SKM-1 treated with dmso at 0.1 percent for 144 hours (cell line): ENCODE measurements around the gene TXNRD1.
"Not testable (repeated sequence)": the region's sequence is repeated elsewhere in the genome, so short reads cannot be mapped to it uniquely, and the experiment has no call there.

Source experiments
- DNase-seq: peaks from one replicate; lab custom pipeline; 2025; ENCODE audit not compliant: unreplicated experiment; lab: John Stamatoyannopoulos, UW

TXNRD1 gene

GRCh38 chr12:104215638-104216297 is at the start of gene TXNRD1:
TSS of gene TXNRD1 (plus strand) at chr12:104215779. CDS start at chr12:104215803, 24 bp downstream.
- peak; percentile 43 for DNase-seq

GRCh38 chr12:104165801-104166200 is 49.8 kb upstream of the TXNRD1 start:
- DNase-seq = no peak

- DNase-seq = no peak
Measured at GRCh38 chr12:104166465-104166864, 49.1 kb upstream of the TXNRD1 start.

GRCh38 chr12:104167519-104168458 is 47.8 kb upstream of the TXNRD1 start:
- DNase-seq = no peak

- DNase-seq = no peak
Measured at GRCh38 chr12:104168596-104168995, 47.0 kb upstream of the TXNRD1 start.

GRCh38 chr12:104171785-104172569 is 43.6 kb upstream of the TXNRD1 start:
- DNase-seq = no peak

- DNase-seq = no peak
Measured at GRCh38 chr12:104172570-104172947, 43.0 kb upstream of the TXNRD1 start.

GRCh38 chr12:104173804-104174203 is 41.8 kb upstream of the TXNRD1 start:
- not testable (repeated sequence) for DNase-seq

- no peak for DNase-seq
Measured at GRCh38 chr12:104175726-104176247, 39.8 kb upstream of the TXNRD1 start.

GRCh38 chr12:104177336-104177662 is 38.3 kb upstream of the TXNRD1 start:
- no peak for DNase-seq

GRCh38 chr12:104177663-104178501 is 37.7 kb upstream of the TXNRD1 start:
- peak; percentile 57 for DNase-seq

- DNase-seq = no peak
Measured at GRCh38 chr12:104180374-104180773, 35.2 kb upstream of the TXNRD1 start.

GRCh38 chr12:104181313-104181712 is 34.3 kb upstream of the TXNRD1 start:
- no peak for DNase-seq

GRCh38 chr12:104182144-104182543 is 33.4 kb upstream of the TXNRD1 start:
- no peak for DNase-seq

GRCh38 chr12:104182621-104183378 is 32.8 kb upstream of the TXNRD1 start:
- no peak for DNase-seq

GRCh38 chr12:104183443-104183842 is 32.1 kb upstream of the TXNRD1 start:
- DNase-seq = no peak

- no peak for DNase-seq
Measured at GRCh38 chr12:104187446-104188155, 28.0 kb upstream of the TXNRD1 start.

- no peak for DNase-seq
Measured at GRCh38 chr12:104188534-104188933, 27.0 kb upstream of the TXNRD1 start.

GRCh38 chr12:104189915-104190555 is 25.5 kb upstream of the TXNRD1 start:
- no peak for DNase-seq
